ENCODE data around the gene ZNF224.

GRCh38 chr19:44069415-44069814 is 24.7 kb upstream of the ZNF224 start:
- TF ChIP-seq CTCF (IDR thresholded peaks at IDR 0.05) = no peak
- no peak for TF ChIP-seq EP300 (IDR thresholded peaks at IDR 0.05; ENCODE audit: low read depth)
